ENCODE results near the gene KRTAP16-1. TPM values are rescaled to one million over a fixed set of nuclear protein-coding genes. Genes with fewer than 3 reads are reported as not detected.

The KRTAP16-1 gene, protein sequence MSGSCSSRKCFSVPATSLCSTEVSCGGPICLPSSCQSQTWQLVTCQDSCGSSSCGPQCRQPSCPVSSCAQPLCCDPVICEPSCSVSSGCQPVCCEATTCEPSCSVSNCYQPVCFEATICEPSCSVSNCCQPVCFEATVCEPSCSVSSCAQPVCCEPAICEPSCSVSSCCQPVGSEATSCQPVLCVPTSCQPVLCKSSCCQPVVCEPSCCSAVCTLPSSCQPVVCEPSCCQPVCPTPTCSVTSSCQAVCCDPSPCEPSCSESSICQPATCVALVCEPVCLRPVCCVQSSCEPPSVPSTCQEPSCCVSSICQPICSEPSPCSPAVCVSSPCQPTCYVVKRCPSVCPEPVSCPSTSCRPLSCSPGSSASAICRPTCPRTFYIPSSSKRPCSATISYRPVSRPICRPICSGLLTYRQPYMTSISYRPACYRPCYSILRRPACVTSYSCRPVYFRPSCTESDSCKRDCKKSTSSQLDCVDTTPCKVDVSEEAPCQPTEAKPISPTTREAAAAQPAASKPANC
- polyA plus RNA-seq: not detected in 2 replicates
- polyA minus RNA-seq: not detected in 2 replicates

DNA sequence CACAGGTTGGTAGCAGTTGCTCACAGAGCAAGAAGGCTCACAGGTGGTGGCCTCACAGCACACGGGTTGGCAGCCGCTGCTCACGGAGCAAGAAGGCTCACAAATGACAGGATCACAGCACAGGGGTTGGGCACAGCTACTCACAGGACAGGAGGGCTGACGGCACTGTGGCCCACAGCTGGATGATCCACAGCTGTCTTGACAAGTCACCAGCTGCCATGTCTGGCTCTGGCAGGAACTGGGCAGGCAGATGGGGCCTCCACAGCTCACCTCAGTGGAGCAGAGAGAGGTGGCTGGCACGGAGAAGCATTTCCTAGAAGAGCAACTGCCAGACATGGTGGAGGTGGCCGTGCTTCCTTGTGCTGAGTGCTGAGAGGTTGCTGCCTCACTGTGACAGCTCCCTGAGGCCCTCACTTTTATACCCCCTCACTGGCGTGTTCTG is at the start of gene KRTAP16-1:
KRTAP16-1 (minus strand) TSS at position 392 of the 442 bp plus-strand sequence; CDS start at position 336, 56 bp downstream.
- TF ChIP-seq, protein P1, sequence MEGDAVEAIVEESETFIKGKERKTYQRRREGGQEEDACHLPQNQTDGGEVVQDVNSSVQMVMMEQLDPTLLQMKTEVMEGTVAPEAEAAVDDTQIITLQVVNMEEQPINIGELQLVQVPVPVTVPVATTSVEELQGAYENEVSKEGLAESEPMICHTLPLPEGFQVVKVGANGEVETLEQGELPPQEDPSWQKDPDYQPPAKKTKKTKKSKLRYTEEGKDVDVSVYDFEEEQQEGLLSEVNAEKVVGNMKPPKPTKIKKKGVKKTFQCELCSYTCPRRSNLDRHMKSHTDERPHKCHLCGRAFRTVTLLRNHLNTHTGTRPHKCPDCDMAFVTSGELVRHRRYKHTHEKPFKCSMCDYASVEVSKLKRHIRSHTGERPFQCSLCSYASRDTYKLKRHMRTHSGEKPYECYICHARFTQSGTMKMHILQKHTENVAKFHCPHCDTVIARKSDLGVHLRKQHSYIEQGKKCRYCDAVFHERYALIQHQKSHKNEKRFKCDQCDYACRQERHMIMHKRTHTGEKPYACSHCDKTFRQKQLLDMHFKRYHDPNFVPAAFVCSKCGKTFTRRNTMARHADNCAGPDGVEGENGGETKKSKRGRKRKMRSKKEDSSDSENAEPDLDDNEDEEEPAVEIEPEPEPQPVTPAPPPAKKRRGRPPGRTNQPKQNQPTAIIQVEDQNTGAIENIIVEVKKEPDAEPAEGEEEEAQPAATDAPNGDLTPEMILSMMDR (IDR thresholded peaks at IDR 0.05; ENCODE audit: poor library complexity, severe bottlenecking): no peak
- TF ChIP-seq EP300 (conservative IDR thresholded peaks at IDR 0.05; ENCODE audit: poor library complexity, severe bottlenecking): no peak
- no peaks in the 10 kb centered on the region for H3K9me2 ChIP-seq (ENCODE audit: insufficient read depth, low read length)
- no peaks in the 10 kb centered on the region for H3K79me2 ChIP-seq (replicated peaks; ENCODE audit: insufficient read depth, low read length)
- no peak within 1 kb of the TSS for H3K27ac ChIP-seq (ENCODE audit: low read length)
- H2AFZ ChIP-seq (ENCODE audit: low read depth, low read length): no peak within 1 kb of the TSS
- H3F3A ChIP-seq (ENCODE audit: insufficient read depth, low read length, poor library complexity, severe bottlenecking): no peaks in the 10 kb centered on the region
- H3K9me3 ChIP-seq (ENCODE audit: low read length): no peaks in the 10 kb centered on the region
- H3K36me3 ChIP-seq (ENCODE audit: insufficient read depth, low read length): no peaks in the 10 kb centered on the region
- H3K4me3 ChIP-seq (ENCODE audit: low read length): no peak within 1 kb of the TSS
- H3K27me3 ChIP-seq (ENCODE audit: insufficient read depth, low read depth, low read length): no peaks in the 10 kb centered on the region
- H3K4me2 ChIP-seq (ENCODE audit: low read length): no peak within 1 kb of the TSS
- no peak within 1 kb of the TSS for H3K9ac ChIP-seq (ENCODE audit: low read length)
- H4K20me1 ChIP-seq (ENCODE audit: insufficient read depth): no peaks in the 10 kb centered on the region

GRCh38 chr17:41354536-41354935 is 45.4 kb upstream of the KRTAP16-1 start:
- H4K20me1 ChIP-seq (ENCODE audit: insufficient read depth): no peaks in the 10 kb centered on the region
- no peak overlapping the region for H3K27ac ChIP-seq (ENCODE audit: low read length)
- no peak overlapping the region for H3K4me3 ChIP-seq (ENCODE audit: low read length)
- no peaks in the 10 kb centered on the region for H3K9me3 ChIP-seq (ENCODE audit: low read length)
- no peak overlapping the region for H3K9ac ChIP-seq (ENCODE audit: low read length)
- H3K4me2 ChIP-seq (ENCODE audit: low read length): no peak overlapping the region
- H3K9me2 ChIP-seq (ENCODE audit: insufficient read depth, low read length): no peaks in the 10 kb centered on the region
- H3F3A ChIP-seq (ENCODE audit: insufficient read depth, low read length, poor library complexity, severe bottlenecking): no peaks in the 10 kb centered on the region
- no peaks in the 10 kb centered on the region for H3K27me3 ChIP-seq (ENCODE audit: insufficient read depth, low read depth, low read length)
- TF ChIP-seq SMC3 (conservative IDR thresholded peaks at IDR 0.05; ENCODE audit: poor library complexity): no peak
- TF ChIP-seq MXI1 (conservative IDR thresholded peaks at IDR 0.05; ENCODE audit: poor library complexity, severe bottlenecking): no peak
- no peak for TF ChIP-seq TAF1 (IDR thresholded peaks at IDR 0.05; ENCODE audit: low read depth)
- no peak for TF ChIP-seq EZH2 (IDR thresholded peaks at IDR 0.05; ENCODE audit: borderline replicate concordance, insufficient read depth, low read length, poor library complexity, severe bottlenecking)
- TF ChIP-seq EP300 (conservative IDR thresholded peaks at IDR 0.05; ENCODE audit: poor library complexity, severe bottlenecking): no peak
- TF ChIP-seq, protein P1 (IDR thresholded peaks at IDR 0.05; ENCODE audit: poor library complexity, severe bottlenecking): no peak
- no peak for TF ChIP-seq POLR2AphosphoS5 (IDR thresholded peaks at IDR 0.05)
- TF ChIP-seq, protein P2, sequence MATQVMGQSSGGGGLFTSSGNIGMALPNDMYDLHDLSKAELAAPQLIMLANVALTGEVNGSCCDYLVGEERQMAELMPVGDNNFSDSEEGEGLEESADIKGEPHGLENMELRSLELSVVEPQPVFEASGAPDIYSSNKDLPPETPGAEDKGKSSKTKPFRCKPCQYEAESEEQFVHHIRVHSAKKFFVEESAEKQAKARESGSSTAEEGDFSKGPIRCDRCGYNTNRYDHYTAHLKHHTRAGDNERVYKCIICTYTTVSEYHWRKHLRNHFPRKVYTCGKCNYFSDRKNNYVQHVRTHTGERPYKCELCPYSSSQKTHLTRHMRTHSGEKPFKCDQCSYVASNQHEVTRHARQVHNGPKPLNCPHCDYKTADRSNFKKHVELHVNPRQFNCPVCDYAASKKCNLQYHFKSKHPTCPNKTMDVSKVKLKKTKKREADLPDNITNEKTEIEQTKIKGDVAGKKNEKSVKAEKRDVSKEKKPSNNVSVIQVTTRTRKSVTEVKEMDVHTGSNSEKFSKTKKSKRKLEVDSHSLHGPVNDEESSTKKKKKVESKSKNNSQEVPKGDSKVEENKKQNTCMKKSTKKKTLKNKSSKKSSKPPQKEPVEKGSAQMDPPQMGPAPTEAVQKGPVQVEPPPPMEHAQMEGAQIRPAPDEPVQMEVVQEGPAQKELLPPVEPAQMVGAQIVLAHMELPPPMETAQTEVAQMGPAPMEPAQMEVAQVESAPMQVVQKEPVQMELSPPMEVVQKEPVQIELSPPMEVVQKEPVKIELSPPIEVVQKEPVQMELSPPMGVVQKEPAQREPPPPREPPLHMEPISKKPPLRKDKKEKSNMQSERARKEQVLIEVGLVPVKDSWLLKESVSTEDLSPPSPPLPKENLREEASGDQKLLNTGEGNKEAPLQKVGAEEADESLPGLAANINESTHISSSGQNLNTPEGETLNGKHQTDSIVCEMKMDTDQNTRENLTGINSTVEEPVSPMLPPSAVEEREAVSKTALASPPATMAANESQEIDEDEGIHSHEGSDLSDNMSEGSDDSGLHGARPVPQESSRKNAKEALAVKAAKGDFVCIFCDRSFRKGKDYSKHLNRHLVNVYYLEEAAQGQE (IDR thresholded peaks at IDR 0.05; ENCODE audit: borderline replicate concordance): no peak
- TF ChIP-seq RAD21 (conservative IDR thresholded peaks at IDR 0.05): no peak
- no peak overlapping the region for H2AFZ ChIP-seq (ENCODE audit: low read depth, low read length)
- no peaks in the 10 kb centered on the region for H3K79me2 ChIP-seq (replicated peaks; ENCODE audit: insufficient read depth, low read length)
- H3K36me3 ChIP-seq (ENCODE audit: insufficient read depth, low read length): no peaks in the 10 kb centered on the region

Measured in neural cell (in vitro differentiated cells).